Activated T-cell treated with anti-CD3 and anti-CD28 coated beads, Interleukin-2, amount 50 U/mL, for 1 hour (primary cell): Measurements from ENCODE around the gene CCR1.
"Not testable (repeated sequence)": the region's sequence is repeated elsewhere in the genome, so short reads cannot be mapped to it uniquely, and the experiment has no call there.

Experiments
- DNase-seq: peaks from one replicate; pipeline ENCODE4 v3.0.0-alpha.2; 2020

CCR1 gene

DNA sequence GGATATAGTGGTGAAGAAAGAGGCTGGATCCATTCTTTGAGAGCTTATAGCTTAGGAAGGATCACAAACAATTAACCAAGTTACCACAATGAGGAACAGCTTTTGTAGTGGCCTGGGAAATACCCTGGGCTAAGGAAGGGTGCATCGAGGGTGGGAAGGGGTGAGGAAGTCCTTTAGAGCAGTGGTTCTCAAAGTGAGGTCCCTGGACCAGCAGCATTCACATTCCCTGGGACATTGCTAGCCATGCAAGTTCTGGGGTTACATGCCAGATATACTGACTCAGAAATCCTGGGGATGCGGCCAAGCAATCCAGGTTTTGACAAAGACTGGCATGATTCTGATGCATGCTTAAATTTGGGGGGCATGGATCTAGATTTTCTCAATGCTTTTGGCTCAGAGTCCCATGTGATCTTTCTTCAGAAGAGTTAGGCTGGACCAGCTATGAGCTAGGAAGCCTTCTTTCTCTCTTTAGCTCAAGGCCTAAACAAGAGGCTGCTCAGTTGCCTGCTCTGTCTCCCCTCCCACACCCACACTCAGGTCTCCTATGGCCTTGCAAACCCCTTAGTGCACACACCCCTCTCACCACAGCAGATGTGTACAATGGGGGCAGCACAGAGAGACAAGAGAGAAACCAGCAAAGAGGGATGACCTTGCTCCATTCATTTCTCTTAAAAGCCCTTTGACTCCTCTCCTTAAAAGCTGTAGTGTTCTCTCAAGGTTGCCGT lies 1.8 kb upstream of the CCR1 start:
- DNase-seq, result no peak

DNA sequence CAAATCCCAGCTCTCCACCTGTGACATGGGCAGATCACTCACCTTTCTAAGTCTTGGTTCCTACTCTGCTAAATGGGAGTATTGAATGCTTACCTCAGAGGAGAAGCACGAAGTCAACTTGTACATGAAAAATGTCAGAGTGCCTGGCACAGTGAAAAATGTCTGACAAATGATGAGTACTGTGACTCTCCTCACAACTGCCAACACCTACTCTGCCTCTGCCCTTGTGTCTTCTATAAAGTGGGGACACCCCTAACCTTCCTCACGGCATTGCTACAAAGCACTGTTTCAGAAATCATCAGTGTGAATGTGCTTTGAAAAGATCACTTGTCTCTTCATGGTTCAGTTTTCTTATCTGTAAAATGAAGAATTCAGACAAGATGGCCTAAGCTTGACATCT lies 940 bp upstream of the CCR1 start:
- DNase-seq, result no peak

DNA sequence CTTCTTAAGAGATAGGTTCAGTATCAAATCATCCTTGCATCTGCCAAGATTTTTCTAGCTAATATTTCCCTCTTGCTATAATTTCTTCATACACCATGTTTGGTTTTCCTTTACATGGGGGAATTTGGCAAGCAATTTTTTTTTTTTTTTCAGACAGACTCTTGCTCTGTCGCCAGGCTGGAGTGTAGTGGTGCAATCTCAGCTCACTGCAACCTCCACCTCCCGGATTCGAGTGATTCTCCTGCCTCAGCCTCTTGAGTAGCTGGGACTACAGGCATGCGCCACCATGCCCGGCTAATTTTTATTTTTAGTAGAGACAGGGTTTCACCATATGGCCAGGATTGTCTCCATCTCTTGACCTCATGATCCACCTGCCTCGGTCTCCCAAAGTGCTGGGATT lies 599 bp downstream of the CCR1 start:
- not testable (repeated sequence) for DNase-seq

DNA sequence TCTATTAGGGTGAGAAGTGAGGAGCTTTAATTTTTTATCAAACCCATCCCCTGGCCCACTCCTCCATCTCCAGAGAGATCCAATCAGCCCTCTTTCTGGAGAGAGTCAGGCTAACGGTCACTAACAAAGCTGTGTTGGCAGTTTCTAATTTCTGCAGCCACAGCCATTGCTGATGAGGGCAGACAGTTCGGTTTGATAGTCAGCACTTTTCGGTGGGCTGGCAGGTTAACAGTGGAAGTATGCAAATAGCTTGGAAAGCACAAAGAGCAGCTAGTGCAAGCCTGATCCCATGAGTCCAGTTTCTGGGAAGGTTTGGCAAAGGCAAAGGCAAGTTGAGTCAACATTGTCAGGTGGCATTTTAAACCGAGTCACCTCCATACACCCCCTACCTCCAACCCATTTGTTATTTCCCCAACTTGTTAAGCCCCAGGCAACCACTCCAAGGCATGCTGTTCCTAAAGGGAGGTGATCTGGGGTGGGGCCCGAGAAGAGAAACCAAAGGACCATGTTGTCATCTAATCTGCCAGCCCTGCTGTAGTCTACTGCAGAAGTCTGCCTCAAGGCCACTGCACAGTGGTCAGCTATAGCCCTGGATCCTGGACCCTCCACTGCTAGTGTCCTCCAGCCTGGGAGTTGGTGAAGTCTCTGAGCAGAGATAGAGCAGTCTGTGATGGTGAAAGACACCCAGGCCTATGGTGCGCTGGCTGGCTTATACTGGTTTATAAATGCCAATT lies 1.7 kb downstream of the CCR1 start:
- no peak for DNase-seq

DNA sequence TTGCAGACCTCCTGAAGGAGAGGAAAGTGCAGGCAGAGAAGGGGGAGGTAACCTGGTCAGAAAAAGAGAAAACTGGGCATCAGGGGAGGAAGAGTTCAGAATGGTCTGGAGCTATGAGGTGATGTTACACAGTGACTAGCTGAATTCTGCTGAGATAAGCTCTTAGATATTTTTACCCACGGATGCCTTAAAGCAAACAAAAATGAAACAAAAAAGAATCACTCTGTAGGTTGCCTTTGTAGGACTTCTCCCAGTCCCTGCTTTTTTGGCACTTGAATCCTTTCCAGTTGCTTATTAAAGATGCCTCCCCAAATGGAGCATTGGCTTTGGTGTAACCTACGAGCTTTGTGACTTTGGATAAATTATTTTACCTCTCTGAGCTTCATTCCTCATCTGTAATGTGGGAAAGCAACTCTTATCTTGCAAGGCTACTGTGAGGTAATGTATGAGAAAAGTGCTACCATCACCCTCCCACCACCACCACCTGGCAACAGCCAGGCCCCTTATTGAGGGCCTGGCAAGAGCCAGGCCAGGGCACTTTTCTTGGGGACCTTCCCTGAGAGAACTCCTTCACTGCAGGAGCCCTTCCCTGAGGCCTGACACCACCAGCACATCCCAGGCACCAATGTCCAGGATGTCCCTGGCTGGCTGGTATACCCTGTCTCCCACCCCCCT lies 2.7 kb downstream of the CCR1 start:
- no peak for DNase-seq

DNA sequence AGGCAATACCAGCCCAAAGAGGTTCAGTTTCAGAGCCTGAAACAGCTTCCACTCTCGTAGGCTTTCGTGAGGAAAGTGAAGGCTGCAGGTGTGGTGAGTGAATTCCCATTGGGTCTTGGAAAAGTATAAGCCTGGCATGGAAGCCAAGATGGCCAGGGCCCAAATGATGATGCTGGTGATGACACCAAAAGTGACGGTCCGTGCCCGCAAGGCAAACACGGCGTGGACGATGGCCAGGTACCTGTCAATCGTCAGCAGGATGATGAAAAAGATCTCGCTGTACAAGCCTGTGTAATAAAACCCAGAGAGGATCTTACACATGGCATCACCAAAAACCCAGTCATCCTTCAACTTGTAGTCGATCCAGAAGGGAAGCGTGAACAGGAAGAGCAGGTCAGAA lies 4.4 kb downstream of the CCR1 start:
- DNase-seq, result no peak

DNA sequence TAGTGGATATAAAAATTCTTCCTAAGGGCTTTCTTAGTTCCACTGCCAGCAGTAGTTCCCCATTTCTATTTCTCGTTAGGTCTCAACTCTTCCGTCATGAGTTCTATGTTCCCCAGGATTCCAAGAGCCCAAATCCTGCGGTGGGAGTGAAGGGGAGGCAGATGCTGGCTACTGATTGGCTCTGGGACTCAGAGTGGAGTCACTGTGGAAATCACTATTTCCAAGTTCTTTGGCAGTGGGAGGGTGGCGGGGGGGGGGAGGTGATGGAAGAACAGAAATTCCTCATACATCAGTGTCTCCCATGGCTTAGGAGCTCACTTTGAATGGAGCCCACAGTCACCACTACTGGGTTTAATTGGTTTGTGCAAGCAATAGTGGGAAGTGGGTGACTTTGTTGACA lies 5.6 kb downstream of the CCR1 start:
- DNase-seq, result no peak

DNA sequence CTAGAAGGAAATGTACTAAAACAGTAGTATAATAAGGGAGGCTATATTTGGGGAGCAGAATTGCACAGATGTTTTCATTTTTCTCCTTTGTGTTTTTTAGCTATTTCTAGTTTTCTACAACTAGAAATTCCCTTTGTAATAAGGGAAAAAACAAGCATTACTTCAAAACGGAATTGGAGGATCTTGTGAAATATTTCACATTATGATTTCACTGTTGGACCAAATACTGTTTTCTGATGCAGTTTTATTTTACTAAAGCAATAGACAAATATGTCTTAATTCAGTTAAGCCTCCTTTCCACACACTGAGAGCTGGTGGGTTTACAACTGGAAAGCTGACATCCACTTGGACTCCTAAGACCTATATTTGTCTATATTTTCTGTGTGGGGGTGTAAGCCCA lies 7.3 kb downstream of the CCR1 start:
- no peak for DNase-seq

DNA sequence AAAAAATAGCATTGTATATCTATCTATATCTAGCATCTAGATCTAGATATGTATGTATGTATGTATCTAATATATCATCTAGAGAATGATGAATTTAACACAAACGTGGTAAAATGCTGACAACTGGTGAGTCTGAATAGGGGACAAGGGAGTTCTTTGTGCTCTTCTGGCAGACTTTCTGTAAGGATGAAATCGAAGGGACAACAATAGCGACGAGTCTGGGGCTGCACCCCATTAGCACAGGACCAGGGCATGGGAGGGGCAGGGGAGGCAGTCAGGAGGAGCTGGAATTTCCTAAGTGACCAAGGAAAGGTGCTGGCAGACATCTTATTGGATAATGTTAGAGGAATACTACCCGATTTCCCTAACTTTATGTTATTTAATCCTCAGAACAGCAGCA lies 7.9 kb downstream of the CCR1 start:
- DNase-seq, result no peak

DNA sequence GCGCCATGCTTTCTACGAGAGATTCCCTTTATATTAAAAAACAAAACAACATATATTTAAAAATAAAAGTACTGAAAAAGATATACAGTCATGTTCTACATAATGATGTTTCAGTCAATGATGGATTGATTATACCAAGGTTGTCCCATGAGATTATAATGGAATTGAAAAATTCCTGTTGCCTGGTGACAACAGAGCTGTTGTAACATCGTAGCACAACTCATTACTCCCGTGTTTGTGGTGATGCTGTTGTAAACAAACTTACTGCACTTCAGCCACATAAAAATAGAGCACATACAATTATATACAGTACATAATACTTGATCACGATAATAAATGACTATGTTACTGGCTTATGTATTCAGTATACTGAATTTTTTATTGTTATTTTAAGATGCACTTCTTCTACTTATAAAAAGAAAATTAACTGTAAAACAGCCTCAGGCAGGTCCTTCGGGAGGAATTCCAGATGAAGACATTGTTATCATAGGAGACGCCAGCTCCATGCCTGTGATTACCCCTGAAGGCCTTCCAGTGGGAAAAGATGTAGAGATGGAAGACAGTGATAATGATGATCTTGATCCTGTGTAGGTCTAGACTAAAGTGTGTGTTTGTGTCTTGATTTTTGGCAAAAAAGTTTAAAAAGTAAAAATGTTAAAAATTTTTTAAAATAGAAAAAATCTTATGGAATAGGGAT lies 11.7 kb downstream of the CCR1 start:
- no peak for DNase-seq

DNA sequence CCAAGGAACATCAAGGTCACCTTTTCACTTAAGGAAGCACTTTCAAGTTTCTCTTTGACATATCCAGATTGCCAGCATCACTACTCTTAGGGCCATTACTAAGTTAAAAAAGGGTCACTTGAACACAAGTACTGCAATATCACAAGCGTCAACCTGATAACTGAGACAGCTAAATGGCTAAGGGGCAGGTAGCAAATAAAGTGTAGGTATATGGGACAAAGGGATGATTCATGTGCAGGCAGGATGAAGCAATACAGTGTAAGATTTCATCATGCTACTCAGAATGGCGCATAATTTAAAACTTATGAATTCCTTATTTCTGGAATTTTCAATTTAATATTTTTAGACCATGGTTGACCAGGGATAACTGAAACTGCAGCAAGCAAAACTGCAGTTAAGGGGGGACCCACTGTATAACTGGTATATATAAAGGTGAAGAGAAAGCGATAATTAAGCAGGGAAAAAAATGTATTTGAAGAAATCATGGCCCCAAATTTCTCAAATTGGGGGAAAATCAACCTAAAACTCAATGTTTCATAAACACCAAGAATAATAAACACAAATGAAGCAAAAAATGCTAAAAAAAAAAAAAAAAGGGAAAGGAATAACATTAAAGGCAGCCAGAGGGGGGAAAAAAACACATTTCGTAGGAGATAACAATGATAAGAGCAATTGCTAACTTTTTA lies 13.1 kb downstream of the CCR1 start:
- DNase-seq, result no peak

DNA sequence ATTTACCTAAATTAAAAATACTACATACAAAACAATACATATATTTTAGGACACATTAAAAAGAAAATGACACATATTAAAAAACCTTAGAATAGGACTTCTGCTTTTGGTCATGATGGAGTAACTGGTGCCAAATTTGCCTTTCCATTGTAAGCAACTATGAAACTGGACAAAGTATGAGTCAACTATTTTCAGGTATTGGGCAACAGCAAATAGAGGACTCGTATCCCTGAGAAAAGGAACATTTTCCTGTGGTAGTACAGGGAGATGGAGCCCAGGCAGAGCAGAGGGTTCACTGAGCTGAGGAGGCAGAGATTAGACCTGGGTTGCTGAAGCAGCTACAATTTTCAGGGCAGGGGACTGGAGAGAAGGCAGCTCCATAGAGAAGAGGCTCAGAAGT lies 14.7 kb downstream of the CCR1 start:
- no peak for DNase-seq

DNA sequence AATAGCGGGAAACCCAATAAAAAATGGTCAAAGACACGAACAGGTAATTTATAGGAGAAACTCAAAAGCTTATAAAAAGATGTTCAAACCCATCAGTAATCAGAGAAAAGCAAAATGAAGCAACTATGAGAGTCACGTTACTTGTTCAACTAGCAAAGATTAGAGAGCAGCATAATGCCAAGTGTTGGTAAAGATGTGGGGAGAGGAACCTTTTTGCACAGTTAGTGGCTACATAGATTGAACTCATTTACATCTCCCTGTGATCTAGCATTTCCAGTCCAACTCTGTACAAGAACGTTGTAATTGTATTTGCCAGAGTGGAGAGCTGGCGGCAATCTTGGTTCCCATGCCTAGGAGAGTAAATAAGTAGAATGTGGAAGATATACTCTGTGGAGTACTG lies 15.2 kb downstream of the CCR1 start:
- no peak for DNase-seq

DNA sequence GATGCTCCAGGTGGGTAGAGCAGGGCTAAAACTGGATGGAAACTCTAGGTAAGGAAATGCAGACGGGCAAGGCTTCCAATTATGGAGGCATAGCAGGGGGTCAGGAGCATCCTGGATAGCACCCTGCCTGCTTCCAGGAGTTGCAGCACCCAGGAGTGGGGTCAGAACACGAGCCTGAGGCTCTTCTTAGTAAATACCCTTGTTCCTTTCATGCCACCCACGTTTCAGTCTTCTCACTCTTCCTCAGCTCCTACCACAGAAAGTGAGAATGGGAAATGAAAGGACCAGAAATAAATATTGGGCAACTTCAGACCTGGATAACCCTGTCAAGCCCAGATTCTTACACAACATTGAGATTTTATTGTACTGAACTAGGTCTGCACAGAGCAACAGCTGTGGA lies 16.4 kb downstream of the CCR1 start:
- no peak for DNase-seq

DNA sequence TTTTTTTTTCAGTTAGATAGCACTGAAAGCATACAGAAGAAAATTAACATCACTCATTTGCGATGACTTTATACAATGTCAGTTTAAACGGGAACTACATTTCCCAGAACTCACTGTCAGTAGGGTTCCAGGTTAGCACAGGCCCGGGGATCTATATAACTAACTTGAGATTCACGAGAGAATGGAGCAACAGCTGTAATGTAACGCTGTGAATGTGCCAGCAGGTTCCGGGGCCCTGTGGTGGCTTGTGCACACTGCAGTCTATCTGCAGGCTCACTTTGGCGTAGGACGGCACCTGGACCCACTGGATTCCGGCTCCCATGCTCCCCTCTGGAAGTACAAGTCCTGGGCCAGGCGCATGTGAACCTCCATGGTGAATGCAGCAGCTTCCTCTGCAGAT lies 19.4 kb downstream of the CCR1 start:
- DNase-seq, result no peak

DNA sequence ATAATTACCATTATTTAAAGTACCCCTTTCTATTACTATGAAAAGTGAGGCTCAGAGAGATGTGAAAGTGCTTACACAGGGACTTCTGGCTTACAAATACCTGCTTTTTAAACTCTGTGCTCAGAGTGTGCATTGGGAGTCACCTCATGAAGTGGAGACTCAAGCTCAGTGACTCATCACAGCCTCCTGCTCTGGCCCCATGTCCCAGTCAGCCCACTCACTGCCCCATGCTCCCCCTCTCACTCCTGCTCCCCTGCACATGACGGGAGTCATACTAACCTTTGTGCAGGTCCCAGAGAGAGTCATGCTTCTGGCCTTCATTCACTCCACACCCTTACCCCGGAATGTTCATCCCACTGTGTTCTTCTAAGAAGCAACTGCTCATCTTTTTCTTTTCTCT lies 20.2 kb downstream of the CCR1 start:
- no peak for DNase-seq

DNA sequence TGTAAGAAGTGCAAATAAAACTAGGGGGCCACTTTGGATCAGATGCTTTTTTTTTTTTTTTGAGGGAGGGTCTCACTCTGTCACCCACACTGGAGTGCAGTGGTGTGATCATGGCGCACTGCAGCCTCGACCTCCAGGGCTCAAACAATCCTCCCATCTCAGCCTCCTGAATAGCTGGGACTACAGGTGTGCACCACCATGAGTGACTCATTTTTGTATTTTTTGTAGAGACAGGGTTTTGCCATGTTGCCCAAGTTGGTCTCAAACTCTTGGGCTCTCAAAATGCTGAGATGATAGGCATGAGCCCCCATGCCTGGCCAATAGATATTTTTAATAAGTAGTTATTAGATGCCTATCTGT lies 20.8 kb downstream of the CCR1 start:
- DNase-seq, result no peak

DNA sequence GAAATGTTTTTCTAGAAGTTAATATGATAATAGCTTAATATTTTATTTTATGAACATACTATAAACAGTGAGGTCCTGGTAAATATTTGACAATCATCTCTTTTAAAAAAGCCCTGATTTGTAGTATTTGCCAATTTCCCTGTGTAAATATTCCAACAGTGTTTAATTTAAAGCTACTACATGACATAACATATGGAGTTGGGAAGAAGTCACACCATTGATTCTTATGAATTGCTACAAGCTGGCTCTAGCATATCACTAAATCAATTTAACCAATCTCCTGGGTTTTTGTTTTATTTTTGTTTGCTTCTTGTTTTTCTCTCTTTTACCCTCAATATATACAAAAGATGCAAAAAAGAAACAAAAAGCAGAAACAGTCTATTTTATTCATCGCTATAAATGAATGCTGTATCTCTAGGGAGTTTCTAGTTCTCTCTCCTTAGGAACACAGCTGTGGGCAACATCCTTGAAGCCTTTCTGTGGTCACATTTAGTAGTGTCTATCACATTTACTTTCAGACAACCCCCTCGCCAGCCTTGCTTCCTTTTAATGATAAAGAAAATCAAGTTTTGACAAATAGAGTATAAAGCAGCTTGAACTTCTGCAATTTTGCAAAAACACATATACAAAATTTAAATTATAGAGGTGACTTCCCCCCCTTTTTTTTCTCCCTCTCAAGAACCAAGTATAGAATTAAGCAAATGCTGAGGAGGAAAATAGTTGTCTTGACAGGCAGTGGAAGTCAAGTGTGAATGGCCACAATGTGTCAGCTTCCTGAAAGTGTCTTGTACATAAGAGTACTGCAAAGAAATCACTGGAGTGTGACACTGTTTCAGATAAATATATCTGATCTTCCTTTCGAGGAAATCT lies 21.4 kb downstream of the CCR1 start:
- DNase-seq, result no peak

DNA sequence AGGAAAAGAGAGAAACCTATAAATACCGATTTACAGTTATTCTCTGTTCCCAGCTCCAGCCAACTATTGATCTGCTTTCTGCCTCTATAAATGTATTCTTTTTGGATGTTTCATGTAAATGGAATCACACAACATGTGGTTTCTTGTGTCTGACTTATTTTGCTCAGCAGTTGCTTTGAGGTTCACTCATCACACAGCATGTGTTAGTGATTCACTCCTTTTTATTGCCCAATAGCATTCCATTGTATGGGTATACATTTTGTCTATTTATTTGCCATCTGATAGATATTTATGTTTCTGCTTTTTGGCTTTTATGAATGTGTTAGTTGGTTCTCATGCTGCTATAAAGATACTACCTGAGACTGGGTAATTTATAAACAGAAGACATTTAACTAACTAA lies 23.6 kb downstream of the CCR1 start:
- no peak for DNase-seq

DNA sequence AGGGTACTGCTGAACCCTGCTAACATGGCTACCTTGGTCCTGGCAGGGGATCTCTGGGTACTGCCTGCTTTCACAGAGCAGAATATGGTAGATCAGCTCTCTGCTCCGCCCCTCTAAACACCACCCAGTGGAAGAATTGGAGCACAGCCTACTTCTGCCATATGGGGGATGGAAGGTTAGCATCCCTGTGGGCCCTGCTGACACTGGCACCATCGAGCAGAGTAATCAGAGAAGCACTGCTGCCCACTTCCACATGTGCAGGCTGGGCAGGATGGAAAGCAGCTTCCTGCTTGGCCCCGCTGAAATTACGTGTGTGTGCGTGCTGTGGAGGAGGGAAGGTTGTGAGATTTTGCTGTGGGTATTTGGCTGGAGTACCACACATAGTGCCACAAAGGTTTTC lies 24.8 kb downstream of the CCR1 start:
- DNase-seq, result no peak

DNA sequence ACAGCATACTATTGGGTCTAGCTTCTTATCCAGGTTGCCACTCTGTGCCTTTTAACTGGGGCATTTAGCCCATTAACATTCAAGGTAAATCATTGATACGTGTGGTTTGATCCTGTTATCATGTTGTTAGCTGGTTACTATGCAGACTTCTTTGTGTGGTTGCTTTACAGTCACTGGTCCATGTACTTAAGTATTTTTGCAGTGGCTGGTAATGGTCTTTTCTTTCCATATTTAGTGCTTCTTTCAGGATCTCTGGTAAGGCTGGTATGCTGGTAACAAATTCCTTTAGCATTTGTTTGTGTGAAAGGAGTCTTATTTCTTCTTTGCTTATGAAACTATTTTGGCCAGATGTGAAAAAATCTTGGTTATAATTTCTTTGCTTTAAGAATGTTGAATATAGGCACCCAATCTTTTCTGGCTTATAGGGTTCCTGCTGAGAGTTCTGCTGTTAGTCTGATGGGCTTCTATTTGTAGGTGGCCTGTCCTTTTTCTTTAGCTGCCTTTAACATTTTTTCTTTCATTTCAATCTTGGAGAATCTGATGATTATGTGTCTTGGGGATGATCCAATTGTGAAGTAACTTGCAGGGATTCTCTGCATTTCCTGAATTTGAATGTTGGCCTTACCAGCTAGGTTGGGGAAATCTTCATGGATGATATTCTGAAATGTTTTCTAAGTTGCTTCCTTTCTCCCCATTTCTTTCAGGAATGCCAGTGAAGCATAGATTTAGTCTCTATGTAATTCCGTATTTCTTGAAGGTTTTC lies 39.3 kb downstream of the CCR1 start:
- no peak for DNase-seq
